GM23338 (cell line): Measurements from ENCODE around the gene COA4. TPM values are rescaled to one million over a fixed set of nuclear protein-coding genes. Genes with fewer than 3 reads are reported as not detected.

ENCODE experiments used
- ATAC-seq: fragments of 200-7000 bp; cut with Tn5 transposase; 3 replicates; pipeline ENCODE4 v1.9.1; 2020
- DNase-seq: peaks from one replicate; pipeline ENCODE4 v3.0.0-alpha.2; 2015; ENCODE audit warnings: low spot score
- H2AFZ ChIP-seq: fragments of 200-600 bp; sonication (generic); 2 replicates; pipeline ENCODE4 v1.8.0; 2016; ENCODE audit warnings: antibody characterized with exemption, mild to moderate bottlenecking, moderate library complexity
- H3F3A ChIP-seq: fragments of 200-600 bp; sonication (generic); replicated peaks from 2 replicates; pipeline ENCODE4 v1.8.0; 2017; ENCODE audit warnings: antibody characterized with exemption, mixed run types, low read depth
- H3K27ac ChIP-seq: fragments of 200-600 bp; sonication (generic); 2 replicates; pipeline ENCODE4 v1.6.1; 2016; ENCODE audit warnings: low read depth
- H3K27me3 ChIP-seq: fragments of 200-600 bp; sonication (generic); 2 replicates; pipeline ENCODE4 v1.8.0; 2016; ENCODE audit warnings: mild to moderate bottlenecking, mixed run types, moderate library complexity; ENCODE audit not compliant: insufficient read depth
- H3K36me3 ChIP-seq: fragments of 200-600 bp; sonication (generic); 2 replicates; pipeline ENCODE4 v1.8.0; 2016; ENCODE audit warnings: mild to moderate bottlenecking; ENCODE audit not compliant: insufficient read depth
- H3K4me1 ChIP-seq: fragments of 200-600 bp; sonication (generic); 2 replicates; pipeline ENCODE4 v1.8.0; 2016; ENCODE audit warnings: mild to moderate bottlenecking, moderate library complexity; ENCODE audit not compliant: insufficient read depth
- H3K4me2 ChIP-seq: fragments of 200-600 bp; sonication (generic); 2 replicates; pipeline ENCODE4 v1.7.1; 2017; ENCODE audit warnings: mixed run types
- H3K4me3 ChIP-seq: fragments of 200-600 bp; sonication (generic); 2 replicates; pipeline ENCODE4 v1.6.1; 2016; ENCODE audit warnings: mixed run types
- H3K79me2 ChIP-seq: fragments of 200-600 bp; sonication (generic); replicated peaks from 2 replicates; pipeline ENCODE4 v1.8.0; 2017; ENCODE audit warnings: mild to moderate bottlenecking; ENCODE audit not compliant: insufficient read depth
- H3K9me2 ChIP-seq: fragments of 200-600 bp; sonication (generic); 2 replicates; pipeline ENCODE4 v1.8.0; 2017; ENCODE audit not compliant: insufficient read depth
- H4K20me1 ChIP-seq: fragments of 200-600 bp; sonication (generic); replicated peaks from 2 replicates; pipeline ENCODE4 v1.8.0; 2017; ENCODE audit warnings: mild to moderate bottlenecking; ENCODE audit not compliant: insufficient read depth
- H3K27ac Mint-ChIP-seq: 2 replicates; pipeline ENCODE4 v1.8.0; 2020; ENCODE audit warnings: inconsistent platforms, mild to moderate bottlenecking, moderate library complexity, mixed read lengths
- H3K27me3 Mint-ChIP-seq: 3 replicates; pipeline ENCODE4 v1.8.0; 2022; ENCODE audit warnings: low read depth, mild to moderate bottlenecking, moderate library complexity, mixed read lengths, inconsistent platforms; ENCODE audit not compliant: insufficient read depth, poor library complexity
- H3K36me3 Mint-ChIP-seq: 3 replicates; pipeline ENCODE4 v1.8.0; 2021; ENCODE audit warnings: low read depth, mild to moderate bottlenecking, inconsistent platforms, moderate library complexity, mixed read lengths
- H3K4me1 Mint-ChIP-seq: 3 replicates; pipeline ENCODE4 v1.8.0; 2020; ENCODE audit warnings: mild to moderate bottlenecking, inconsistent platforms, mixed read lengths
- H3K4me3 Mint-ChIP-seq: 3 replicates; pipeline ENCODE4 v1.8.0; 2021; ENCODE audit warnings: moderate library complexity, mild to moderate bottlenecking, inconsistent platforms, mixed read lengths
- H3K9me3 Mint-ChIP-seq: 3 replicates; pipeline ENCODE4 v1.8.0; 2020; ENCODE audit warnings: moderate library complexity, mild to moderate bottlenecking, inconsistent platforms, mixed read lengths
- CREB1 ChIP-seq: fragments of 250-450 bp; sonication (Bioruptor Pico); IDR thresholded peaks from 2 replicates; pipeline ENCODE4 v1.5.0; 2020; ENCODE audit warnings: low read depth, mild to moderate bottlenecking, moderate library complexity
- EZH2 ChIP-seq: fragments of 200-600 bp; sonication (generic); IDR thresholded peaks from one replicate; pipeline ENCODE4 v1.8.0; 2017; ENCODE audit warnings: antibody characterized with exemption, mild to moderate bottlenecking, low read depth; ENCODE audit not compliant: unreplicated experiment
- EZH2phosphoT487 ChIP-seq: fragments of 200-600 bp; sonication (generic); IDR thresholded peaks from one replicate; pipeline ENCODE4 v1.8.1; 2018; ENCODE audit warnings: antibody characterized with exemption; ENCODE audit not compliant: unreplicated experiment
- JUNB ChIP-seq: IDR thresholded peaks from one replicate; pipeline ENCODE4 v1.6.1; 2016; ENCODE audit warnings: antibody characterized with exemption; ENCODE audit not compliant: unreplicated experiment
- POLR2AphosphoS5 ChIP-seq: IDR thresholded peaks from 2 replicates; pipeline ENCODE4 v1.6.1; 2016; ENCODE audit warnings: antibody characterized with exemption, low read depth
- ZNF114 ChIP-seq: fragments of 250-450 bp; sonication (Bioruptor Pico); IDR thresholded peaks from 2 replicates; pipeline ENCODE4 v1.5.0; 2020; ENCODE audit warnings: mild to moderate bottlenecking, moderate library complexity
- ZNF331 ChIP-seq: fragments of 250-450 bp; sonication (Bioruptor Pico); IDR thresholded peaks from 2 replicates; pipeline ENCODE4 v1.5.0; 2020; ENCODE audit warnings: low read depth, mild to moderate bottlenecking, moderate library complexity
- polyA plus RNA-seq: library from polyadenylated mRNA; unstranded; fragments of >200 nt; fragmentation: Nextera tagmentation; extraction: Ambion mirVana; gene quantifications from 2 replicates; pipeline ENCODE4 v1.2.1, GENCODE V29; 2016
- total RNA-seq: library from RNA; depleted of rRNA; stranded (reverse); fragments of >200 nt; shearing (Covaris generic); gene quantifications from 2 replicates; pipeline ENCODE4 v1.2.3, GENCODE V29; 2014
- TF ChIP-seq, protein P1 (sequence below): fragments of 250-450 bp; sonication (Bioruptor Pico); IDR thresholded peaks from 2 replicates; pipeline ENCODE4 v1.5.0; 2020; ENCODE audit warnings: mild to moderate bottlenecking, moderate library complexity
- TF ChIP-seq, protein P2 (sequence below): IDR thresholded peaks from 2 replicates; pipeline ENCODE4 v1.6.1; 2016; ENCODE audit warnings: antibody characterized with exemption
- TF ChIP-seq, protein P3 (sequence below), 2 experiments: fragments of 200-600 bp in 1 of 2; sonication (generic) in 1 of 2; conservative IDR thresholded peaks; 2 replicates each; pipeline versions ENCODE4 v1.5.1 to v1.6.1; 2016 to 2017; ENCODE audit warnings: antibody characterized with exemption in 2 of 2, low read depth in 2 of 2, mild to moderate bottlenecking in 2 of 2, moderate library complexity in 1 of 2
- TF ChIP-seq, protein P4 (sequence below): IDR thresholded peaks from one replicate; pipeline ENCODE4 v1.6.1; 2018; ENCODE audit warnings: antibody characterized with exemption; ENCODE audit not compliant: unreplicated experiment

Gene COA4
- total and polyA plus RNA-seq, 2 experiments from 2014 or later, result 168 to 174 TPM

DNA sequence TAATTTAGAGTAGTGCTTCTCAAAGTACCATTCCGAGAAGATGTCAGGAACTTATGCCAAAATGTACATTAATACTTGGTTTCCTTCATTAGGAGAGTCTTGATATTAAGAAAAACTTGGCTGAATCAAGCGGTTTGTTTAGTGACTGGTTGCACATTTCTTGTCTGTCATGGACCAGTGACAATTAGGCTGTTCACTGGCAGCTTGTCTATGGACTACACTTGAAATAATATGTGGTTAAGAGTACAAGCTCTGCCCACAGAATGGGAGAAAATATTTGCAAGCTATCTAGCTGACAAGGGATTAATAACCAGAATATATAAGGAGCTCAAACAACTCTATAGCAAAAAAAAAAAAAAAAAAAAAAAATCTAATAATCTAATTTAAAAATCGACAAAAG lies 24.6 kb downstream of the COA4 start:
- H3K79me2 ChIP-seq, result no peaks in the 10 kb centered on the region
- H3K27me3 Mint-ChIP-seq, result no peaks in the 10 kb centered on the region
- DNase-seq, result no peak
- 0 out of 2 replicates have a peak, but pooled peaks cover 3% of the 10 kb centered on the region for H3F3A ChIP-seq
- H2AFZ ChIP-seq, result no peak overlapping the region
- H3K4me1 Mint-ChIP-seq, result peaks cover 7% of the 10 kb centered on the region
- 0 out of 2 replicates have a peak, but pooled peaks cover 5% of the 10 kb centered on the region for H4K20me1 ChIP-seq
- no peak overlapping the region for H3K4me3 Mint-ChIP-seq
- no peak overlapping the region for H3K4me2 ChIP-seq
- no peaks in the 10 kb centered on the region; the same call in 2 of the 3 replicates for H3K36me3 Mint-ChIP-seq
- ATAC-seq, result no peak
- no peaks in the 10 kb centered on the region for H3K9me2 ChIP-seq
- no peaks in the 10 kb centered on the region; the same call in 2 of the 3 replicates for H3K9me3 Mint-ChIP-seq
- H3K4me1 ChIP-seq, result no peaks in the 10 kb centered on the region
- H3K4me3 ChIP-seq, result no peak overlapping the region
- no peak overlapping the region for H3K27ac Mint-ChIP-seq
- H3K27me3 ChIP-seq, result no peaks in the 10 kb centered on the region
- H3K27ac ChIP-seq, result no peak overlapping the region
- H3K36me3 ChIP-seq, result no peaks in the 10 kb centered on the region
- TF ChIP-seq ZNF331 (CRISPR knock-in tag), result no peak
- TF ChIP-seq, protein P1, sequence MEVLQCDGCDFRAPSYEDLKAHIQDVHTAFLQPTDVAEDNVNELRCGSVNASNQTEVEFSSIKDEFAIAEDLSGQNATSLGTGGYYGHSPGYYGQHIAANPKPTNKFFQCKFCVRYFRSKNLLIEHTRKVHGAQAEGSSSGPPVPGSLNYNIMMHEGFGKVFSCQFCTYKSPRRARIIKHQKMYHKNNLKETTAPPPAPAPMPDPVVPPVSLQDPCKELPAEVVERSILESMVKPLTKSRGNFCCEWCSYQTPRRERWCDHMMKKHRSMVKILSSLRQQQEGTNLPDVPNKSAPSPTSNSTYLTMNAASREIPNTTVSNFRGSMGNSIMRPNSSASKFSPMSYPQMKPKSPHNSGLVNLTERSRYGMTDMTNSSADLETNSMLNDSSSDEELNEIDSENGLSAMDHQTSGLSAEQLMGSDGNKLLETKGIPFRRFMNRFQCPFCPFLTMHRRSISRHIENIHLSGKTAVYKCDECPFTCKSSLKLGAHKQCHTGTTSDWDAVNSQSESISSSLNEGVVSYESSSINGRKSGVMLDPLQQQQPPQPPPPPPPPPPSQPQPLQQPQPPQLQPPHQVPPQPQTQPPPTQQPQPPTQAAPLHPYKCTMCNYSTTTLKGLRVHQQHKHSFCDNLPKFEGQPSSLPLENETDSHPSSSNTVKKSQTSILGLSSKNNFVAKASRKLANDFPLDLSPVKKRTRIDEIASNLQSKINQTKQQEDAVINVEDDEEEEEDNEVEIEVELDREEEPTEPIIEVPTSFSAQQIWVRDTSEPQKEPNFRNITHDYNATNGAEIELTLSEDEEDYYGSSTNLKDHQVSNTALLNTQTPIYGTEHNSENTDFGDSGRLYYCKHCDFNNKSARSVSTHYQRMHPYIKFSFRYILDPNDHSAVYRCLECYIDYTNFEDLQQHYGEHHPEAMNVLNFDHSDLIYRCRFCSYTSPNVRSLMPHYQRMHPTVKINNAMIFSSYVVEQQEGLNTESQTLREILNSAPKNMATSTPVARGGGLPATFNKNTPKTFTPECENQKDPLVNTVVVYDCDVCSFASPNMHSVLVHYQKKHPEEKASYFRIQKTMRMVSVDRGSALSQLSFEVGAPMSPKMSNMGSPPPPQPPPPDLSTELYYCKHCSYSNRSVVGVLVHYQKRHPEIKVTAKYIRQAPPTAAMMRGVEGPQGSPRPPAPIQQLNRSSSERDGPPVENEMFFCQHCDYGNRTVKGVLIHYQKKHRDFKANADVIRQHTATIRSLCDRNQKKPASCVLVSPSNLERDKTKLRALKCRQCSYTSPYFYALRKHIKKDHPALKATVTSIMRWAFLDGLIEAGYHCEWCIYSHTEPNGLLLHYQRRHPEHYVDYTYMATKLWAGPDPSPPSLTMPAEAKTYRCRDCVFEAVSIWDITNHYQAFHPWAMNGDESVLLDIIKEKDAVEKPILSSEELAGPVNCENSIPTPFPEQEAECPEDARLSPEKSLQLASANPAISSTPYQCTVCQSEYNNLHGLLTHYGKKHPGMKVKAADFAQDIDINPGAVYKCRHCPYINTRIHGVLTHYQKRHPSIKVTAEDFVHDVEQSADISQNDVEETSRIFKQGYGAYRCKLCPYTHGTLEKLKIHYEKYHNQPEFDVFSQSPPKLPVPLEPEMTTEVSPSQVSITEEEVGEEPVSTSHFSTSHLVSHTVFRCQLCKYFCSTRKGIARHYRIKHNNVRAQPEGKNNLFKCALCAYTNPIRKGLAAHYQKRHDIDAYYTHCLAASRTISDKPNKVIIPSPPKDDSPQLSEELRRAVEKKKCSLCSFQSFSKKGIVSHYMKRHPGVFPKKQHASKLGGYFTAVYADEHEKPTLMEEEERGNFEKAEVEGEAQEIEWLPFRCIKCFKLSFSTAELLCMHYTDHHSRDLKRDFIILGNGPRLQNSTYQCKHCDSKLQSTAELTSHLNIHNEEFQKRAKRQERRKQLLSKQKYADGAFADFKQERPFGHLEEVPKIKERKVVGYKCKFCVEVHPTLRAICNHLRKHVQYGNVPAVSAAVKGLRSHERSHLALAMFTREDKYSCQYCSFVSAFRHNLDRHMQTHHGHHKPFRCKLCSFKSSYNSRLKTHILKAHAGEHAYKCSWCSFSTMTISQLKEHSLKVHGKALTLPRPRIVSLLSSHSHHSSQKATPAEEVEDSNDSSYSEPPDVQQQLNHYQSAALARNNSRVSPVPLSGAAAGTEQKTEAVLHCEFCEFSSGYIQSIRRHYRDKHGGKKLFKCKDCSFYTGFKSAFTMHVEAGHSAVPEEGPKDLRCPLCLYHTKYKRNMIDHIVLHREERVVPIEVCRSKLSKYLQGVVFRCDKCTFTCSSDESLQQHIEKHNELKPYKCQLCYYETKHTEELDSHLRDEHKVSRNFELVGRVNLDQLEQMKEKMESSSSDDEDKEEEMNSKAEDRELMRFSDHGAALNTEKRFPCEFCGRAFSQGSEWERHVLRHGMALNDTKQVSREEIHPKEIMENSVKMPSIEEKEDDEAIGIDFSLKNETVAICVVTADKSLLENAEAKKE (CRISPR knock-in tag), result no peak
- TF ChIP-seq CREB1, result no peak
- no peak for TF ChIP-seq POLR2AphosphoS5
- TF ChIP-seq JUNB, result no peak
- TF ChIP-seq, protein P2, sequence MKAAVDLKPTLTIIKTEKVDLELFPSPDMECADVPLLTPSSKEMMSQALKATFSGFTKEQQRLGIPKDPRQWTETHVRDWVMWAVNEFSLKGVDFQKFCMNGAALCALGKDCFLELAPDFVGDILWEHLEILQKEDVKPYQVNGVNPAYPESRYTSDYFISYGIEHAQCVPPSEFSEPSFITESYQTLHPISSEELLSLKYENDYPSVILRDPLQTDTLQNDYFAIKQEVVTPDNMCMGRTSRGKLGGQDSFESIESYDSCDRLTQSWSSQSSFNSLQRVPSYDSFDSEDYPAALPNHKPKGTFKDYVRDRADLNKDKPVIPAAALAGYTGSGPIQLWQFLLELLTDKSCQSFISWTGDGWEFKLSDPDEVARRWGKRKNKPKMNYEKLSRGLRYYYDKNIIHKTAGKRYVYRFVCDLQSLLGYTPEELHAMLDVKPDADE, result no peak
- TF ChIP-seq EZH2, result no peak
- no peak for TF ChIP-seq EZH2phosphoT487
- TF ChIP-seq, protein P3, sequence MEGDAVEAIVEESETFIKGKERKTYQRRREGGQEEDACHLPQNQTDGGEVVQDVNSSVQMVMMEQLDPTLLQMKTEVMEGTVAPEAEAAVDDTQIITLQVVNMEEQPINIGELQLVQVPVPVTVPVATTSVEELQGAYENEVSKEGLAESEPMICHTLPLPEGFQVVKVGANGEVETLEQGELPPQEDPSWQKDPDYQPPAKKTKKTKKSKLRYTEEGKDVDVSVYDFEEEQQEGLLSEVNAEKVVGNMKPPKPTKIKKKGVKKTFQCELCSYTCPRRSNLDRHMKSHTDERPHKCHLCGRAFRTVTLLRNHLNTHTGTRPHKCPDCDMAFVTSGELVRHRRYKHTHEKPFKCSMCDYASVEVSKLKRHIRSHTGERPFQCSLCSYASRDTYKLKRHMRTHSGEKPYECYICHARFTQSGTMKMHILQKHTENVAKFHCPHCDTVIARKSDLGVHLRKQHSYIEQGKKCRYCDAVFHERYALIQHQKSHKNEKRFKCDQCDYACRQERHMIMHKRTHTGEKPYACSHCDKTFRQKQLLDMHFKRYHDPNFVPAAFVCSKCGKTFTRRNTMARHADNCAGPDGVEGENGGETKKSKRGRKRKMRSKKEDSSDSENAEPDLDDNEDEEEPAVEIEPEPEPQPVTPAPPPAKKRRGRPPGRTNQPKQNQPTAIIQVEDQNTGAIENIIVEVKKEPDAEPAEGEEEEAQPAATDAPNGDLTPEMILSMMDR (conservative IDR thresholded peaks at IDR 0.05; ENCODE audit: low read depth in 2 of 2), result no peak
- no peak for TF ChIP-seq ZNF114 (CRISPR knock-in tag)
- TF ChIP-seq, protein P4, sequence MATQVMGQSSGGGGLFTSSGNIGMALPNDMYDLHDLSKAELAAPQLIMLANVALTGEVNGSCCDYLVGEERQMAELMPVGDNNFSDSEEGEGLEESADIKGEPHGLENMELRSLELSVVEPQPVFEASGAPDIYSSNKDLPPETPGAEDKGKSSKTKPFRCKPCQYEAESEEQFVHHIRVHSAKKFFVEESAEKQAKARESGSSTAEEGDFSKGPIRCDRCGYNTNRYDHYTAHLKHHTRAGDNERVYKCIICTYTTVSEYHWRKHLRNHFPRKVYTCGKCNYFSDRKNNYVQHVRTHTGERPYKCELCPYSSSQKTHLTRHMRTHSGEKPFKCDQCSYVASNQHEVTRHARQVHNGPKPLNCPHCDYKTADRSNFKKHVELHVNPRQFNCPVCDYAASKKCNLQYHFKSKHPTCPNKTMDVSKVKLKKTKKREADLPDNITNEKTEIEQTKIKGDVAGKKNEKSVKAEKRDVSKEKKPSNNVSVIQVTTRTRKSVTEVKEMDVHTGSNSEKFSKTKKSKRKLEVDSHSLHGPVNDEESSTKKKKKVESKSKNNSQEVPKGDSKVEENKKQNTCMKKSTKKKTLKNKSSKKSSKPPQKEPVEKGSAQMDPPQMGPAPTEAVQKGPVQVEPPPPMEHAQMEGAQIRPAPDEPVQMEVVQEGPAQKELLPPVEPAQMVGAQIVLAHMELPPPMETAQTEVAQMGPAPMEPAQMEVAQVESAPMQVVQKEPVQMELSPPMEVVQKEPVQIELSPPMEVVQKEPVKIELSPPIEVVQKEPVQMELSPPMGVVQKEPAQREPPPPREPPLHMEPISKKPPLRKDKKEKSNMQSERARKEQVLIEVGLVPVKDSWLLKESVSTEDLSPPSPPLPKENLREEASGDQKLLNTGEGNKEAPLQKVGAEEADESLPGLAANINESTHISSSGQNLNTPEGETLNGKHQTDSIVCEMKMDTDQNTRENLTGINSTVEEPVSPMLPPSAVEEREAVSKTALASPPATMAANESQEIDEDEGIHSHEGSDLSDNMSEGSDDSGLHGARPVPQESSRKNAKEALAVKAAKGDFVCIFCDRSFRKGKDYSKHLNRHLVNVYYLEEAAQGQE, result no peak
